ENCODE measurements around the gene PNMT. TPM values are rescaled to one million over a fixed set of nuclear protein-coding genes. Genes with fewer than 3 reads are reported as not detected.

The PNMT gene
- total RNA-seq, 2 experiments from 2014 or later = not detected

DNA sequence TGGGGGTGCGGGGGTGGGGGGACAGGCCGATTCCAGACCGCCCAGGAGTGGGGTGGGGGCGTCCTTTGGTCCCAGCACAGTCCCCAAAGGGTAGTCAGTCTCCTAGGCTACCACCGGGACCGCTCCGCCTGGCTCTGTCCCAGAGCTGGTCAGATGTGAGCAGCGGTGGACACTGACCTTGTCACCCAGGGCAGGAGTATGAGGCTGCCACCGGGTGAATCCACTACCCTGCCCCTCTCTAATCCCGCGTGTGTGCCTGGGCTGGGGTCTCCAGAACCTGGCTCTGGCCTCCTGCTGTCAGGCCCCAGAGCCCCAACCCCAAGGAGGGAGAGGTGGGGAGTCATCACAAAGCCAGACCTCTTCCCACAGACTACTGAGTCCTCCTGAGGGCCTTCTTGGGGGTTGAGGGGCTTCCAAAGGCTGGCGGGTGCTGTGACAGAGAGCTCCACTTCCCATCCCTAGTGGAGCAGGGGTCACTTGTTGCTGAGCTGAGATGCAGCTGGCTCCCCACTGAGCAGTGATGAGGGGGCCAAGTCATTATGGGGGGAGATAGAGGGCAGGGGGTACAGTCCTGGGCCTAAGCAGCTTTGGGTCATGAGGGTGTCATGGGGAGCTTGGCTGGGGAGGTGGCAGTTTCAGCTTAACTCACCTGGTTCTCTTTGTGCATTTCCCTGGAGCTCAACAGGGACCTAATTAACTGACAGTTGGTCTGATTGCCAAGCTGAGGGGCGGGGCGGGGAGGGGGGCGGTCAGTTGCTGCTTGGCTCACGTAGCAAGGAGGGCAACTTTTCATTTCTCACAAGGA is 40.3 kb upstream of the PNMT start:
- CTCF ChIA-PET = interaction anchor here (1.4 to 17.8 kb wide), 5 partner anchors 8 to 125 kb away, joined by 3 to 307 read pairs (median 227); partner anchors contain the start of genes MIEN1, PNMT, PPP1R1B and TCAP

DNA sequence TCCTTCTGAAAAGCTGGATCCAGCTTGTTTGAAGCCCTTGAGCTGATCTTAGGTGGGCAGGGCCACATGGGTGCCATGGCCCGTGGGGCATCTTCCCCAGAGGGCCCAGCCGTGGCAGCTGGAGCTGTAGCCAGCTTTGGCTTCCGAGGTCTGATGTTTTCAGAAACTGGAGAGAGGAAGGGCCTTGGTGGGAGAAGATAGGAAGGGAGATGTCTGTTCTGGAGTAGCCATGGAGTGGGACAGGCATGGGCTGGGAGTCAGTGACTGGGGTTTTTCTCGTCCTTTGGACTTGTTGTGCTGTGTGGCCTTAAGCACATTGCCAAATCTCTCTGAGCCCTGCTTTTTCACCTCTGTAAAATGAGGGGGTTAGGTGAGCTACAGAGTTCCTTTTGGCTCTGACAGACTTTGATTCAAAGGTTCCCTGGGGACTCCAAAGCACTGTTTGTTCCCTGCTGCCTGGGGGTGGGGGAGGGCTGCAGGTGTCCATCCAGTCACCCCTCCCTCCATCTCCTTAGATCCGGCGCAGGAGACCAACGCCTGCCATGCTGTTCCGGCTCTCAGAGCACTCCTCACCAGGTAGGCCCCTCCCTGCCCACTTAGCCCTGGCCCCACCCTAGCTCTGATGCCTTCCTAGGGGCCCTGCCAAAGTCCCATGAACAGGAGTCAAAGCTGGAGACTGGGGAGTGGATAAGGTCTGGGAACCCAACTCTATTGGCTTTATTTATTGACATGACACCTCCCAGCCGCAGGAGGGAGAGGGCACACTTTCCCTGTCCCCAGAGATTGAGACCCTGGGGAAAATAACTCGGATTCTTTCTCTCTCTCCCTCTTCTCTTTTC is 39.4 kb upstream of the PNMT start:
- Mint-ChIP-seq H3K27ac (no peak overlapping the region), H3K27me3 (peaks cover 40% of the 10 kb centered on the region), H3K36me3 (no peaks in the 10 kb centered on the region), H3K9me3 (ENCODE audit: low read depth) (no peaks in the 10 kb centered on the region), H3K4me3 (no peak overlapping the region), H3K4me1 (peaks cover 9% of the 10 kb centered on the region)
- ATAC-seq (no peak), DNase-seq (no peak)
- CTCF ChIA-PET = interaction anchor here (1.8 to 17.8 kb wide), 4 partner anchors 8 to 101 kb away, joined by 6 to 307 read pairs (median 264); partner anchors contain the start of genes MIEN1, PNMT, PPP1R1B and TCAP

More for the DNA sequence above, 40.3 kb upstream of the PNMT start:
- Mint-ChIP-seq H3K36me3 (no peaks in the 10 kb centered on the region), H3K9me3 (ENCODE audit: low read depth) (no peaks in the 10 kb centered on the region), H3K4me3 (no peak overlapping the region), H3K4me1 (peaks cover 18% of the 10 kb centered on the region), H3K27me3 (peaks cover 40% of the 10 kb centered on the region), H3K27ac (no peak overlapping the region)
- no peak for ATAC-seq
- DNase-seq = no peak

DNA sequence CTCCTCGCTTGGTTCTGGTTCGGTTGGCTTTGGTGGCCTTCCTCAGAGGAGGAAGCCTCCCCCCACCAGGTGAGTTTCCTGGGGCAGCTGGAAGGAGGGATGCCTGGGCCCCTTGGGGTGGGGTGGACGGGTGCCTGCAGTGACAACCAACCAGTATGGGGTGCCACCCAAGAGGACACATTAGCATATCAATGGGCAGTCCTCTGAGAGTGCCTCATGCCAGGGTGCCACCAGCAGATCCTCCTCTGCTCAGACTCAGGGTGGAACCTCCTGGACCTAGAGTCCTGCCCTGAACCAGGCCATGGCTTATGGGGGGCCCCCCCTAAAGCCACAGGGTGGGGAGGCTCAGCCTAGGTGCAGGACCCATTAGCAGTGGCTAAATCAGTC is 38.8 kb upstream of the PNMT start:
- DNase-seq = no peak
- H3K27me3 Mint-ChIP-seq = peaks cover 40% of the 10 kb centered on the region
- CTCF ChIA-PET = interaction anchor here (12.9 to 17.8 kb wide), 2 partner anchors 9 to 20 kb away, joined by 300 to 307 read pairs; partner anchors contain the start of gene PPP1R1B

DNA sequence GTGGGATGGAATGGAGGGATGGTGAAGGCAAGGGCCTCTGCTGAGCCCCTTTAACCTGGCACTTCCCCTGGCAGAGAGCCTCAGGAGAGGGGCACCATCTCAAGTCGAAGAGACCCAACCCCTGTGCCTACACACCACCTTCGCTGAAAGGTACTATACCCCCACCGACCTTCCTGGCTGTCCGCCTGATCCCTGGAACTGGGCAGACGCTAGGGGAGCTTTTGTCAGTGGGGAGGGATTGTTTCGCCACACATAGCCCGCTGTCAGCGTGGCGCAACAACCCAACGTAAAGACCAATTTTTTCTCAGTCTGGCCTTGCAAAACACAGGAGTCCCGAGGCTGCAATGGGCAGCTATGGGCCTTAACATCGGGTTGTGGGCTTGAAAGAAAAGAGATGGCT is 38.4 kb upstream of the PNMT start:
- H3K36me3 Mint-ChIP-seq = no peaks in the 10 kb centered on the region
- CTCF ChIA-PET = interaction anchor here (12.9 to 17.8 kb wide), 2 partner anchors 9 to 20 kb away, joined by 300 to 307 read pairs; partner anchors contain the start of gene PPP1R1B
- peaks cover 7% of the 10 kb centered on the region for H3K4me1 Mint-ChIP-seq
- H3K27me3 Mint-ChIP-seq = peaks cover 40% of the 10 kb centered on the region
- H3K4me3 Mint-ChIP-seq = no peak overlapping the region
- no peaks in the 10 kb centered on the region for H3K9me3 Mint-ChIP-seq (ENCODE audit: low read depth)
- DNase-seq = no peak
- no peak overlapping the region for H3K27ac Mint-ChIP-seq
- ATAC-seq = no peak

More for the DNA sequence above, 38.8 kb upstream of the PNMT start:
- ATAC-seq = no peak
- Mint-ChIP-seq H3K36me3 (no peaks in the 10 kb centered on the region), H3K9me3 (ENCODE audit: low read depth) (no peaks in the 10 kb centered on the region), H3K27ac (no peak overlapping the region), H3K4me1 (peaks cover 7% of the 10 kb centered on the region), H3K4me3 (no peak overlapping the region)

DNA sequence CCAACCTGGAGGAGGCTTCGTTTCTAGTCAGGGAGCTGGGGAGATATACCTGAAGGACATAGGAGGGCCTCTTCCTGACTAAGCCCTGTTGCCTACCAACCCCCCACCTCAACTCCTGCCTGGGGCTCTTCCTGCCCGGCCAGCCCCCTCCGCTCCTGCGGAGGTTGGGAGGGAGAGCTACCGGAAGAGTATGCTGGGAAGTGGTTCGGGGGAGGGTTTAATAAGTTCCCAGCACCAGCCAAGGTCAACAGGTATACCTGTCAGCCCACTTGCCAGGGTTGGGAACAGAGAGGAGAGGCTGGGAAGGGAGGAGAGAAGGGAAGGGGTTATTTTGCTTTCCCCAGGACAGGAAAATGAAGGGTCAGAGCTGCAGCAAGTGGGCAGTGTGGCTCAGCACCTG is 36.9 kb upstream of the PNMT start:
- H3K4me1 Mint-ChIP-seq = peaks cover 13% of the 10 kb centered on the region
- no peaks in the 10 kb centered on the region for H3K9me3 Mint-ChIP-seq (ENCODE audit: low read depth)
- no peak overlapping the region for H3K27ac Mint-ChIP-seq
- CTCF ChIA-PET = interaction anchor here (1.1 to 17.8 kb wide), 5 partner anchors 11 to 99 kb away, joined by 4 to 307 read pairs (median 4); partner anchors contain the start of genes MIEN1 and PPP1R1B
- no peak for DNase-seq
- H3K36me3 Mint-ChIP-seq = no peaks in the 10 kb centered on the region
- peaks cover 30% of the 10 kb centered on the region for H3K27me3 Mint-ChIP-seq
- no peak for ATAC-seq
- no peak overlapping the region for H3K4me3 Mint-ChIP-seq

DNA sequence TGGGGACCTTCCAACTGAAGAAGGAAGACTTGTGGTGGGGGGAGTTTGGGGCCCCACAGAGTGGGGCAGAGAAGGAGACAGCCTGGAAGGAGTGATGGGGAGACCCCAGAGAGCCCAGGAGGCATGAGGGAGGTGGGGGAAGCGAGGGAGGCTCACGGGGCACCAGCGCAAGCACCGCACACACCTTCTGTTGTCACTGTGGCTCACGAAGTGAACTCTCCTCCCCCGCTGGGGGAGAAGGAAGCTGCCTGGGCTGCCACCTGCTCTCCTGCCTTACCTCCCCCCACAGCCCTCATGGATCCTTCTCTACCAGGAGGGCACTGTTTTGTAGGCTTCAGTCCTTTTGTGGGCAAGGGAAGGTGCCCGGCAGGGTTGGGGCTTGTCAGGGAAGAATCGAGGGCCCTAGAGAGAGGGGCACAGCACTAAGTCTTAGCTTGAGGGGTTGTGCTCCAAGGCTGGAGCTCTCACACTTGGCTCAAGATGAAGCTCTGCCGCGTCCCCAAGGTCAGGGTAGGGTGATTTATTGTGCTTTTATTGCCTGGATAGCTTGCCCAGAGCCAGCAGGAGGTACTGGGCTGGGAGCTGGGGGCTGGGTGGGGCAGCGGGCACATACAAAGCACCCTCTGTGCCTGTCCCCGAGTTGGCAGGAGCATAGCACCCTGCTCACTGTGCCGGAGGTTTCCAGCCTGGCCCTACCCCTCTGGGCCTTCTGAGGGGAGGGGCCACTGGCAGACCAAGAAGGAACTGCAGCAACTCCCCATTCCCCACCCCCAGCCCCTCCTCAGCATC is 35.9 kb upstream of the PNMT start:
- Mint-ChIP-seq H3K27me3 (peaks cover 26% of the 10 kb centered on the region), H3K27ac (no peak overlapping the region), H3K4me3 (no peak overlapping the region), H3K4me1 (peaks cover 17% of the 10 kb centered on the region), H3K9me3 (ENCODE audit: low read depth) (no peaks in the 10 kb centered on the region), H3K36me3 (no peaks in the 10 kb centered on the region)
- no peak for ATAC-seq
- CTCF ChIA-PET = interaction anchor here (1.4 to 17.8 kb wide), 5 partner anchors 12 to 121 kb away, joined by 4 to 307 read pairs (median 13); partner anchors contain the start of gene PPP1R1B
- no peak for DNase-seq

DNA sequence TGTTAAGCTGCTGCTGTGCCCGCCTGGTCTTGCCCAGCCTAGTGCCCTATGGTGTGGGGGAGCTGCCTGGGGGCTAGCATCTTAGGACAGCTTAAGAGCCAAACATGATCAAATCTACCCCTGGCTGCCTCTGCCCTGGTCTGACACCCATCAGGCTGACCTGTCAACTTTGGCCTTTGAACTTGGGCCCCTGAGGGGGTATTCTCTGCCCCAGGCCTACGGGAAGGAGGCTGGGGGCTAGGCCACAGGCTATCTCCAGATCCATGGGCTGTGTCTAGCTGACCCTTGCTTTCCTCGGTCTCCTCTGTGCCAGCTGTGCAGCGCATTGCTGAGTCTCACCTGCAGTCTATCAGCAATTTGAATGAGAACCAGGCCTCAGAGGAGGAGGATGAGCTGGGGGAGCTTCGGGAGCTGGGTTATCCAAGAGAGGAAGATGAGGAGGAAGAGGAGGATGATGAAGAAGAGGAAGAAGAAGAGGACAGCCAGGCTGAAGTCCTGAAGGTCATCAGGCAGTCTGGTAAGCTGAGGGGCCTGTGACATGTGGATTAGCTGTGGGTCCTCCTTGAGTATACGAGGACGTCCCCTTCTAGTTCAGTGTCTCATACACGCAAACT is 34.6 kb upstream of the PNMT start:
- CTCF ChIA-PET = interaction anchor here (0.6 to 17.8 kb wide), 7 partner anchors 13 to 347 kb away, joined by 3 to 307 read pairs (median 6); partner anchors contain the start of genes MIEN1, PPP1R1B and PSMD3
- H3K27ac Mint-ChIP-seq = no peak overlapping the region
- H3K27me3 Mint-ChIP-seq = peaks cover 16% of the 10 kb centered on the region

DNA sequence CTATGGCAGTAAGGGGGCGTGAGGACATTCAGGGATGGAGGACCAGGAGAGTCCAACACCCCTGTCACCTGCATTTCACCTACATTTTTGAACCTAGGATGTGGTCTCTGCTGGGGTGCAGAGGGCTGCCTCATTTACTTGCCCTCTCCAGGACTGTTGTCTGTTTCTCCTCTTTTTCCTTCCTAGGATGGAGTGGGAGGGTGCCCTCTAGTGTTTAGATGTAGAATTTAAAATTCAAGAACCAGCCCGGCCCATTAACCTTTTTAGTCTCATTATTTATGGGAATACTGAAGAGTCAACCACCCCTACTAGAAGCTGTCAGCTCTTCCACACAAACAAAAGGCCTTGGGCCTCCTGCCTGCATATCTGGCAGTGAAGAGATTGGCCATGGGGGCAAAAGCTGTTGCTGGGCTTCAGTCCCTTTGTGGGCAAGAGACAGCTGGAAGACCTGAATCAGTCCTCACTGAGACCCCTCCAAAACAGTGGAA is 33.8 kb upstream of the PNMT start:
- DNase-seq (no peak), ATAC-seq (no peak)
- peaks cover 14% of the 10 kb centered on the region for H3K27me3 Mint-ChIP-seq
- peaks cover 1% of the 10 kb centered on the region for H3K36me3 Mint-ChIP-seq
- H3K4me1 Mint-ChIP-seq = peaks cover 35% of the 10 kb centered on the region
- no peak overlapping the region for H3K27ac Mint-ChIP-seq
- H3K4me3 Mint-ChIP-seq = no peak overlapping the region
- no peaks in the 10 kb centered on the region for H3K9me3 Mint-ChIP-seq (ENCODE audit: low read depth)
- CTCF ChIA-PET = interaction anchor here (0.6 to 17.8 kb wide), 12 partner anchors 14 to 119 kb away, joined by 3 to 307 read pairs (median 4); partner anchors contain the start of gene PPP1R1B

More for the DNA sequence above, 34.6 kb upstream of the PNMT start:
- ATAC-seq = no peak
- Mint-ChIP-seq H3K36me3 (peaks cover 1% of the 10 kb centered on the region), H3K9me3 (ENCODE audit: low read depth) (no peaks in the 10 kb centered on the region), H3K4me1 (peaks cover 29% of the 10 kb centered on the region), H3K4me3 (no peak overlapping the region)
- no peak for DNase-seq

DNA sequence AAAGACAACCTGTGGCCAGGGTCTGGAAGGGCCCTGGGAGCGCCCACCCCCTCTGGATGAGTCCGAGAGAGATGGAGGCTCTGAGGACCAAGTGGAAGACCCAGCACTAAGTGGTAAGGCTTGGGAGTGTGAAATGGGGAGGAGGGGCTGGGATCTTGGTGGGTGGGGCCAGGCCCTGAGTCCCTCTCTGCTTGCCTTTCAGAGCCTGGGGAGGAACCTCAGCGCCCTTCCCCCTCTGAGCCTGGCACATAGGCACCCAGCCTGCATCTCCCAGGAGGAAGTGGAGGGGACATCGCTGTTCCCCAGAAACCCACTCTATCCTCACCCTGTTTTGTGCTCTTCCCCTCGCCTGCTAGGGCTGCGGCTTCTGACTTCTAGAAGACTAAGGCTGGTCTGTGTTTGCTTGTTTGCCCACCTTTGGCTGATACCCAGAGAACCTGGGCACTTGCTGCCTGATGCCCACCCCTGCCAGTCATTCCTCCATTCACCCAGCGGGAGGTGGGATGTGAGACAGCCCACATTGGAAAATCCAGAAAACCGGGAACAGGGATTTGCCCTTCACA is 32.6 kb upstream of the PNMT start:
- H3K27ac Mint-ChIP-seq = no peak overlapping the region
- H3K4me3 Mint-ChIP-seq = no peak overlapping the region

DNA sequence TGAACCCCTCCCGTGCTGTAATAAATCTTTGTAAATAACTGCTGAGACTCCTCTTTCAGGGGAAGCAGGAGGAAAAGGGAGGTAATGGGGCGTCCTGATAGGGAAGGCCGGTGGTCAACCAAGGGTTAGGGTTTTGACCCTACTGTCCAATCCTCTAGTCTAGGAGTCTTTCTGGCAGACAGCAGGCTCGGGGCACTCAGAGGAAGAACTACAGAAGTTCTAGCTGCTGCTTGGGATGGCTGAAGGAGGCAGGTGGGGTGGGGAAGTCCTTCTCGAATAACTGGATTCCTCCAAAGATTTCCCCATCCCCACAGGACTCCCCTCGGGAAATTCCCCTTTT is 31.7 kb upstream of the PNMT start:
- peaks cover 40% of the 10 kb centered on the region for H3K4me1 Mint-ChIP-seq
- peaks cover 3% of the 10 kb centered on the region for H3K27me3 Mint-ChIP-seq

More for the DNA sequence above, 32.6 kb upstream of the PNMT start:
- peaks cover 1% of the 10 kb centered on the region for H3K36me3 Mint-ChIP-seq
- ATAC-seq (no peak), DNase-seq (no peak)
- peaks cover 44% of the 10 kb centered on the region for H3K4me1 Mint-ChIP-seq
- H3K9me3 Mint-ChIP-seq (ENCODE audit: low read depth) = no peaks in the 10 kb centered on the region
- H3K27me3 Mint-ChIP-seq = peaks cover 8% of the 10 kb centered on the region
- CTCF ChIA-PET = interaction anchor here (1.0 to 17.8 kb wide), 9 partner anchors 14 to 345 kb away, joined by 3 to 307 read pairs (median 4); partner anchors contain the start of genes PPP1R1B and PSMD3

DNA sequence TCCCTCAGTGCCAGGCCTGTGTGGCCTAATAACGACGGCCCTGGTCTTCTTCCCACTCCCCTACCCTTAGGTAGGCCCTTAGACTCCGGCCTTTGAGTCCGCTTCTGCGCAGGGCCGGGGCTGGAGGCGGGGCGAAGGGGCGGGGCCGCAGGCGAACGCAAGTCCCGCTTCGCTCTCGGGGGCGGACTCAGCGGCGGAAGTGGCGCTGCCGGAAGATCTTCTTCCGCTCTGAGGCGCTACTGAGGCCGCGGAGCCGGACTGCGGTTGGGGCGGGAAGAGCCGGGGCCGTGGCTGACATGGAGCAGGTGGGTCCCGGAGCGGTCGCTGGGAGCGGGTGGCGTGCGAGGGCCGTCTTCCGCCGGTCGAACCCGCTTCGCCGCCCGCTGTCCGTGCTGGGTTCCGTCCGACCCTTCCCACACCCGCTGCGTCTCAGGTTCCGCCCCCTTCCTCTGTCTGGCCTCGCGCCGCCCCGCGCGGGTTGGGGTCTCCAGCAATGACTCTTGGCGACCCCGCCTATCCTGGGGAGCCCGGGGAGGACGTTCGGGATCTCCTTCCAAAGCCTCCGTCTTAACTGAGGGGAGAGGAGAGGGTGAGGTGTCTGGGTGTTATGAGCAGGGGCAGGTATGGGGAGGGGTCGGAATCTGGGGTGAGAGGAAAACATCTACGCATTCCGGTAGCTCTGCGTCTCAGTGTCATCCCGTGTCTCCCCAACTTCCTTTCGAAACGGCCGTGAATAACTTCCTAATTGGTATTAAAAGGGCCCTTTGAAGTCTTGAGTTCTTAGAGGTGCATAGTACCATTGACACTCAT is 31.1 kb upstream of the PNMT start, which contains the start of gene STARD3:
Gene STARD3 (plus strand): TSS at position 218 of the 810 bp plus-strand sequence. CDS start 16,388 bp downstream, outside the sequence.
- DNase-seq (peak; percentile 94), ATAC-seq (peak; percentile 91)
- peak within 1 kb of the TSS; percentile 81 for H3K27ac Mint-ChIP-seq
- no peaks in the 10 kb centered on the region for H3K9me3 Mint-ChIP-seq (ENCODE audit: low read depth)
- CTCF ChIA-PET = interaction anchor here (1.0 to 12.9 kb wide), 4 partner anchors 17 to 92 kb away, joined by 3 to 300 read pairs (median 6); partner anchors contain the start of genes PGAP3 and PPP1R1B
- H3K4me1 Mint-ChIP-seq = peaks cover 41% of the 10 kb centered on the region
- H3K4me3 Mint-ChIP-seq = peak within 1 kb of the TSS; percentile 90
- no peaks in the 10 kb centered on the region for H3K27me3 Mint-ChIP-seq
- peaks cover 1% of the 10 kb centered on the region for H3K36me3 Mint-ChIP-seq

More for the DNA sequence above, 31.7 kb upstream of the PNMT start:
- ATAC-seq (no peak), DNase-seq (no peak)
- peaks cover 1% of the 10 kb centered on the region for H3K36me3 Mint-ChIP-seq
- peak overlapping the region; percentile 81 for H3K27ac Mint-ChIP-seq
- peak overlapping the region; percentile 90 for H3K4me3 Mint-ChIP-seq
- CTCF ChIA-PET = interaction anchor here (1.7 to 12.9 kb wide), 2 partner anchors 16 to 51 kb away, joined by 4 to 300 read pairs; partner anchors contain the start of genes PGAP3 and PPP1R1B
- no peaks in the 10 kb centered on the region for H3K9me3 Mint-ChIP-seq (ENCODE audit: low read depth)

All from activated CD8-positive, alpha-beta memory T cell treated with anti-CD3 and anti-CD28 coated beads, Interleukin-2, amount 10 ng/mL, durations not matched to agents 7 days and 5 days (primary cell).